Embryonic facial prominence (tissue), 1 donor: Measurements from ENCODE around the gene LGALS7B.
"Not testable (repeated sequence)": the region's sequence is repeated elsewhere in the genome, so short reads cannot be mapped to it uniquely, and the experiment has no call there.

ENCODE experiments used
- DNase-seq: peaks from one replicate; pipeline ENCODE4 v3.0.0-alpha.2; 2016; ENCODE audit errors: extremely low spot score

Gene LGALS7B

DNA sequence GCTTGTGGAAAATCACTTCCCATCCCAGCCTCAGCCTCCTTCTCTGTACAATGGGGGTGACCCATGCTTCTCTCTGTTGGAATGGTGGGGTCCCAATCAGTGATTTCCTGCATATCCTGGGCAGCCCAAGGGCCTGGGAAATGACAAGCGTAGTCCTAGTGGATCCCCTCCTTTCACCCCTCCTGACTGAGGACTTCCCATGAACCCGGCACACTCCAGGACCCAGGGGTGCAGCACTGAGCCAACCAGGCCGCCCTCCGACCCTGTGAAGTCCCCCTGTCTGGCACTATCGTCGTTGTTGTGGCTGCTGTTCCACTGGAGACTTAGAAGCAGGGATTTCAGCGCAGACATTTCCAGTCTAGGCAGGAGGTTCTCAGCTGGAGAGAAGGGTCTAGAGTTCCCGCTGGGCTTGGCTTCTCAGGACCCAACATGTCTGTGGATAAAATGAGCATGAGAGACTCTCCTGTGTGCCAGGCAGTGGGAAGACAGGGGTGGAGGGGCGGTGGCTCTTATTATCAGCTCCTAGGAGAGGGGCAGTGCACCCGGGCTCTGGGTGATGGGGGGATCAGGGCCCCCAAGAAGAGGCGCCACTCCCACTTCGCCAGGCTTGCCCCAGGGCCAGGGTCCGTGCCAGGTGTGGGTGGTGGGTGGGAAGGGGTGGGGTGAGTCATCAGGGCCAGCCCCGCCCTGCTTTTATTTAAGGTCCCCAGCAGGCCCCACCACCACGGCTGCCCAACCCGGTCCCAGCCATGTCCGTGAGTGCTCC, at the start of gene LGALS7B:
Gene LGALS7B (plus strand): TSS at position 723 of the 766 bp plus-strand sequence. CDS start 27 bp downstream, at position 750.
- DNase-seq, result no peak

DNA sequence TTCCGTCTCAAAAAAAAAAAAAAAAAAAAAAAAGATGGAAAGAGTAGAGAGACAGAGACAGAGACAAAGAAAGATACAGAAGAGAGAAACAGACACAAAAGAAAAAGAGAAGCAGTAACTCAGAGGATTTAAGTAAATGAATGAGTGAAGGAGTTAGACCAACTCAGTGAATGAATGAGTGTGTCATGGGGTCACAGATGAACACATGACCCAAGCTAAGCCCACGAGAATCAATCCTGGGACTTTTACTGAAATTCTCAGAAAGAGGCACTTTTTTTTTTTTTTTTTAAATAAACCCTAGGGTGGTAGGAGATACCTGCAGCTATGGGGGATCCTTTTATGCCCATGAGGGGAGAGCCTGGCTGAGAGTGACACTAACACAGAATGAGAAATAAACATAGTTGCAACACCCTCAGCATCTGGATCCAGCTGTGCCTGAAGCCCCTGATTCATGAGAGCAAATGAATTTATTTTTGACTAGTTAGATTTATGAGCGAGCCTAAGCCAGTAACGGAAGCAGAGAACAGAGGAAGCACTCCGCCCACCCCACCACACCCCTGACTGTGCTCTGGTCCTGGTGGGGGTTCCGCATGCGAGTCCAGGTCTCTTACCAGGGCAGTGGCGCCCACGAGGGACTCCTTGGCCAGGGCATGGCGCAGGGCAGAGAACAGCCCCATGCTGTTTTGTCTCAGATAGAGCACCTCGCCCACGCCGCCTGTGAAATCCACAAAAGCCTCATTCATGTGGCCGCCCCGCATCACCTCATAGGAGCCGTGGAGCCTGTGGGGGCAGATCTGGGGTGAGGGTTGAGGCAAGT, 49.4 kb upstream of the LGALS7B start:
- no peak for DNase-seq

DNA sequence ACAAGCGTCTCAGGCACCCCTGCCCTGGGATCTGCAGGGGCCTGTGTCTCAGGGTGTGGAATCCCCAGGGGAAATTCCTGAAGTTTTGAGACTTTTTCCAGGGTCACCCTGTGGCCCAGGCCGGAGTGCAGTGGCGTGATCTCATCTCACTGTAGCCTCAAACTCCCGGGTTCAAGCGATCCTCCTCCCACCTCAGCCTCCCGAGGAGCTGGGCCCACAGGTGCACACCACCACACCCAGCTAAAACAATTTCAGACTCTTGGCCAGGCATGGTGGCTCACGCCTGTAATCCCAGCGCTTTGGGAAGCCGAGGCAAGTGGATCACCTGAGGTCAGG, 48.8 kb upstream of the LGALS7B start:
- no peak for DNase-seq

DNA sequence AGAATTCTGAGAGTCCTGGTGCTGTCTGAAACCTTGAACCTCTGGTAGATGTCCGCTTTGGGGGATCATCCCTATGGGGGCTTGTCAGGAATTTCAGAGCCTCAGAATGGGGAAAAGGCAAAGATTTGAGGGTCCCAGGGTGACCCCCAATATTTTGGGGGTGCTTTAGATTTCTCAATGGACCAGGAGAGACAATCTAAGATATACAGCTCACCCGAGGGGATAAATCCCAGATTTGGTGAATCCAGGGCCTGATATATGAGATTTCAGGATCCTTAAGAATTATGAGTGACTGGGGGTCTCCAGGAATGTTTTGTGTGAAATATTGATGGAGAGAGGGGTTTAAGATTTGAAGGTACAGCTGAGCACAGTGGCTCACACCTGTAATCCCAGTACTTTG, 48.1 kb upstream of the LGALS7B start:
- DNase-seq, result no peak

DNA sequence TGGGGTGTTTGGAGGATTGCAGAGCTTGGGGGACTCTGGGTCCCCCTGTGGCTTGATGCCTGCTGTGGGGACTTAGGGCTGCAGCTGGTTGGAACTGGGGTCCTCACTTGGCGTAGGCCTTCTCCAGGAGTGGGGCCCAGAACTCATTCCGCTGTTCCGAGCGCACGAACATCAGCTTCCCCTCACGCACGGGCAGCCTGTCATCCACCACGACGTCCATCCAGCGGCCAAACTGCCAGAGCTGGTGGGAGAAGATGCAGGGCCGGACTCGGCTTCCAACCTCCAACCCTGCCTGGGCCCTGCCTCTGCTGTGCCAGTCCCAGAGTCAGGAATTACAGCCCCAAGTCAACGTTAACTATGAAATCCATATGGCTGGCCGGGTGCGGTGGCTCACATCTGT, 47.3 kb upstream of the LGALS7B start:
- no peak for DNase-seq

DNA sequence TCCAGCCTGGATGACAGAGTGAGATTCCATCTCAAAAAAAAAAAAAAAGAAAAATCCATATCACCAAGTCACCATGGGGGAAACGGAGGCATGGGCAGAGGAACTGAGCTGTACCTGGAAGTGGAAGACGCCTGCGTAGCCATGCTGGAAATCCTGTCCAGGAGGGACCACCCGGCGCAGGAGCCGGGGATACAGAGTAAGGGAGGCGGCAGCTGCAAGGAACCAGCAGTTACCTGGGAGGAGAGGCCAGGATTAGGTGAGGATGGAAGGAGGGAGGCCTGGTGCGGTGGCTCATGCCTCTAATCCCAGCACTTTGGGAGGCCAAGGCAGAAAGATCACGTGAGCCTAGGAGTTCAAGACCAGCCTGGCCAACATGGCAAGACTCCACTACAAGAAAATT, 46.7 kb upstream of the LGALS7B start:
- DNase-seq, result no peak

DNA sequence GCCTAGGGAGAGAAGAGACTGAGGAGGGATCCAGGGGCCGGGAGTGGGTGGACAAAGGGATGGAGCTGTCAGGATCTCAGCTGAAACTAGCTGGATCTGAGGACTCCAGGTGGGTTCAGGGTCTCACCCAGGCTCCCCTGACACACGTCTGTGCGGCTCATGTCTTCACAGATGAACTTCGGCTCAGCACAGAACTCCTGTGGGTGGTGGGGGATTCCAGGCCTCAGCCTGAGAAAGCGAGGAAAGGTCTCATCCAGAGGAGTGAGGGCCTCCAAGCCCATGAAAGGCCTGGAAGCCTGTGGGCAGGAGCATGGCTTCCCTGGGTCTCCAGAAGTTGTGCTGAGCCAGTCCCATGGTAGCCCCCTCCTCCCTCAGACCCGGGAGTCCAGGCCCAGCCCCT, 46.1 kb upstream of the LGALS7B start:
- DNase-seq, result no peak

DNA sequence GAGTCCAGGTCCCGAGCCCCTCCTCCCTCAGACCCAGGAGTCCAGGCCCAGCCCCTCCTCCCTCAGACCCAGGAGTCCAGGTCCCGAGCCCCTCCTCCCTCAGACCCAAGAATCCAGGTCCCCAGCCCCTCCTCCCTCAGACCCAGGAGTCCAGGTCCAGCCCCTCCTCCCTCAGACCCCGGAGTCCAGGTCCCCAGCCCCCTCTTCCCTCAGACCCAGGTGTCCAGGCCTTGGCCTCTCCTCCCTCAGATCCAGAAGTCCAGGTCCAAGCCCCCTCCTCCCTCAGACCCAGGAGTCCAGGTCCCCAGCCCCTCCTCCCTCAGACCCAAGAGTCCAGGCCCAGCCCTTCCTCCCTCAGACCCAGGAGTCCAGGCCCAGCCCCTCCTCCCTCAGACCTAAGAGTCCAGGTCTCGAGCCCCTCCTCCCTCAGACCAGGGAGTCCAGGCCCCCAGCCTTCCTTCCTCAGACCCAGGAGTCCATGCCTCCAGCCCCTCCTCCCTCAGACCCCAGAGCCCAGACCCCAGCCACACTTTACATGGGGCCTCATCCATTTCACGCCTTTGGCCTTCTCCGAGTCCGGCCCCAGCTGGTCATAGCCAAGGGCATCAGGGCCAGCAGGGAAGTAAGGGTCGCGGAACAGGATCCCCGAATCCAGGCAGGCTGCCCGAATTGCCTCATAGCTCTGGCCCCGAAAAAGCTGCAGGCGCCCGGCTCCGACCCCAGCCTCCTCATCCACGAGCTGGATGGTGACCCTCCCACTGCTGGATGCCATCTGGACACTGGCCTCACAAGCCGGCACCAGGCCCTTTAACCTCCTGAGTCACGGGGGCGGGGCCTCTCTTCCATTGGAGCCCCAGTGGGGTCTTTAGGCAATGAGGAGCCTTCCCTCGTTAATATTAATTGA, 45.4 kb upstream of the LGALS7B start:
- no peak for DNase-seq

DNA sequence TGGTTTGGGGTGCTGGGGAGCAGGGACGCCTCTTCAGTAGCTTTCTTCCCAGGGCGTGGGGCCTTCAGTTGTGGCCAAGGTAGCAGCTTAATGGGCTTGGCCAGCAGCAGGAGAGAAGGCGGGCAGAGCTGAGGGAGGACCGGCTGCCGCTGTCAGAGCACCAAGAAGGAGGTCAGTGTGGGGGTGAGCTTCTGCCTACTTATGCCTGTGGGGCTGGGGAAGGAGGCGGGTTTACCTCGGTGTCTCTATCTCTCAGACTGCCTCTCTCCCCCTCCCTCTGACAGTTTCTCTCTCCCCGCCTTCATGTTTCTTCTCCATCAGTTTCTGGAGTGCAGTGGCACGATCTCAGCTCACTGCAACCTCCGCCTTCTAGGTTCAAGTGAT, 44.7 kb upstream of the LGALS7B start, which contains the start of gene CAPN12:
Gene CAPN12 (minus strand): TSS at position 177 of the 384 bp plus-strand sequence. CDS start 309 bp downstream, outside the sequence.
- DNase-seq, result no peak

DNA sequence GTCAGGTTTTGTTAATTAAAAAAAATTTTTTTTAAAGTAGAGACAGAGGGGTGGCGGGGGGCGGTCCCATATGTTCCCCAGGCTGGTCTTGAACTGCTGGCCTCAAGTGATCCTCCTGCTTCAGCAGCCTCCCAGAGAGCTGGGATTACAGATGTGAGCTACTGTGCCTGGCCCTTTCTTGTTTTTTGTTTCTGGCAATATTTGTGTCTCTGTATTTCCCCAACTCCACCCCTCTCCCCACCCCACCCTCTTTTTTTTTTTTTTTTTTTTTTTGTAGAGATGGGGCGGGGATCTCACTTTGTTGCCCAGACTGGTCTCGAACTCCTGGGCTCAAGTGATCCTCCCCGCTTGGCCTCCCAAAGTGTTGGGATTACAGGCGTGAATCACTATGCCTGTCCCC, 44.1 kb upstream of the LGALS7B start:
- no peak for DNase-seq

DNA sequence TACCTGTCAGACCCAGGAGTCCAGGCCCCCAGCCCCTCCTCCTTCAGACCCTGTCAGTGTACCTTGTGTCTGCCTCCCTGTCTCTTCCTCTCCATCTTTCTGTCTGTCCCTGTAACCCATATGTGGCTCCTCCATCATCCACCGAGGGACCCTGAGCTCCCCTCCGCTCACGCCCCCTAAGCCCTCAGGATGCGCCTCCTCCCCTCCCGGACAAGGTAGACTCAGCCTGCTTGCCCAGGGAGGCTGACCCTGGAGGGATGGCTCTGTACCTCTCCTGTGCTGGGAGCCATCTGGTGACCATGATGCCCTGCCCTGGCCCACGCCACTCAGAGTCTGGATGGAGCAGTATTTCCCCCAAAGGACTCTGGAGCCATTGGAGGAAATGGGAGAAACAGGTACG, 43.7 kb upstream of the LGALS7B start:
- no peak for DNase-seq

DNA sequence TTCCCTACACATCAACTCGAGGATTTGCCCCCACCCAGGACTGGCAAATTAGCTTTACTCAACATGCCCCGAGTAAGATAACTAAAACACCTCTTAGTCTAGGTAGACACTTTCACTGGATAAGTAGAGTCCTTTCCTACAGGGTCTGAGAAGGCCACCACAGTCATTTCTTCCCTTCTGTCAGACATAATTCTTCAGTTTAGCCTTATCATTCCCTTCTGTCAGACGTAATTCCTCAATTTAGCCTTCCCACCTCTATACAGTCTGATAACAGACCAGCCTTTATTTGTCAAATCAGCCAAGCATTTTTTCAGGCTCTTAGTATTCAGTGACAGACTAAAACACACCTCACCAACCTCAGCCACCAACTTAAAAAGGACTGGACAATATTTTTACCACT, 35.2 kb upstream of the LGALS7B start:
- not testable (repeated sequence) for DNase-seq

DNA sequence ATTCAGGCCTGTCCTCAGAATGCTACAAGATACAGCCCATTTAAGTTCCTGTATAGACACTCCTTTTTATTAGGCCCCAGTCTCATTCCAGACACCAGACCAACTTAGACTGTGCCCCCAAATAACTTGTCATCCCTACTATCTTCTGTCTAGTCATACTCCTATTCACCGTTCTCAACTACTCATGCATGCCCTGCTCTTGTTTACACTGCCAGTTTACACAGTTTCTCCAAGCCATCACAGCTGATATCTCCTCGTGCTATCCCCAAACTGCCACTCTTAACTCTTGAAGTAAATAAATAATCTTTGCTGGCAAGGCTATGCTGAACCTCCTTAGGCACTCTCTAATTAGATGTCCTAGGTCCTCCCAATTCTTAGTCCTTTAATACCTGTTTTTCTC, 34.8 kb upstream of the LGALS7B start:
- DNase-seq, result not testable (repeated sequence)

DNA sequence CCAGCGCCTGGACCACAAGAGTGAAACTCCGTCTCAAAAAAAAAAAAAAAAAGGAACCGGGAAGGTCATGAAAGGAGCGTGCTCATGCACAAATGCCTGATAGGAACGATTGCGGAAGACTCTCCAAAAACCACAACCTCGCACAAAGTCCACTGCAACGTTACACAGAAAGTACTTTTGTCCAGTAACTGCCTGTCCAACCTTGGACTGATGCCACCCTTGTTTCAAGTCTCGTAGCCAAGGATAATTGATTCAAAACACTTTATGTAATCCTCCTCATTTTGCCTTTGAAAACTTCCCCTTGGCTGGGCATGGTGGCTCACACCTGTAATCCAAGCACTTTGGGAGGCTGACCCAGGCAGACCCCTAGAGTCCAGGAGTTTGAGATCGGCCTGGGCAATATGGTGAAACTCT, 29.4 kb upstream of the LGALS7B start:
- DNase-seq, result no peak

DNA sequence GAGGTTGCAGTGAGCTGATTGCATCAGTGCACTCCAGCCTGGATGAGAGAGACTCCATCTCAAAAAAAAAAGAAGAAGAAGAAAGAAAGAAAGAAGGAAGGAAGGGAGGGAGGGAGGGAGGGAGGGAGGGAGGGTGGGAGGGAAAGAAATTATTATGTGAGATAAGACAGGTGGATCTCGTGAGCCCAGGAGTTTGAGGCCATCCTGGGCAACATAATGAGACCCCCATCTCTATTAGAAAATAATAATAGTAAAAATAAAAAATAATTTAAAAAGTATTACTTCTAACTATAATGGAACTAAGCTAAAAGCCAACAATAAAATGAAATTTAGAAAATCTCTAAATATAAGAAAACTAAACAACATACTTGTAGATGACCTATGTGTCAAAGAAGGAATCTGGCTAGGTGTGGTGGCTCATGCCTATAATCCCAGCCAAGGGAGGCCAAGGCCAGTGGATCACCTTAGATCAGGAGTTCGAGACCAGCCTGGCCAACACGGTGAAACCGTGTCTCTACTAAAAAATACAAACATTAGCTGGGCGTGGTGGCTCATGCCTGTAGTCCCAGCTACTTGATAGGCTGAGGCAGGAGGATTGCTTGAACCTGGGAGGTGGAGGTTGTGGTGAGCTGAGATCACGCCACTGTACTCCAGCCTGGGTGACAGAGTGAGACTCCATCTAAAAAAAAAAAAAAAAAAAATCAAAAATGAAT, 28.0 kb upstream of the LGALS7B start:
- not testable (repeated sequence) for DNase-seq

DNA sequence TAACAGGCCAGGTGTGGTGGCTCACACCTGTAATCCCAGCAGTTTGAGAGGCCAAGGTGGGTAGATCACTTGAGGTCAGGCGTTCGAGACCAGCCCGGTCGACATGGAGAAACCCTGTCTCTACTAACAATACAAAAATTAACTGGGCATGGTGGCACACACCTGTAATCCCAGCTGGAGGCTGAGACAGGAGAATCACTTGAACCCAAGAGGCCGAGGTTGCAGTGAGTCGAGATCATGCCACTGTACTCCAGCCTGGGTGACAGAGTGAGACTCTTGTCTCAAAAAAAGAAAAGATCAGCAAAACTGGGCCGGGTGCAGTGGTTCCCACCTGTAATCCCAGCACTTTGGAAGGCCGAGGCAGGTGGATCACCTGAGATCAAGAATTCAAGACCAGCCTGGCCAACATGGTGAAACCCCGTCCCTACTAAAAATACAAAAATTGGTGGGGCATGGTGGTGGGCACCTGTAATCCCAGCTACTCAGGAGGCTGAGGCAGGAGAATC, 27.1 kb upstream of the LGALS7B start:
- DNase-seq, result not testable (repeated sequence)

DNA sequence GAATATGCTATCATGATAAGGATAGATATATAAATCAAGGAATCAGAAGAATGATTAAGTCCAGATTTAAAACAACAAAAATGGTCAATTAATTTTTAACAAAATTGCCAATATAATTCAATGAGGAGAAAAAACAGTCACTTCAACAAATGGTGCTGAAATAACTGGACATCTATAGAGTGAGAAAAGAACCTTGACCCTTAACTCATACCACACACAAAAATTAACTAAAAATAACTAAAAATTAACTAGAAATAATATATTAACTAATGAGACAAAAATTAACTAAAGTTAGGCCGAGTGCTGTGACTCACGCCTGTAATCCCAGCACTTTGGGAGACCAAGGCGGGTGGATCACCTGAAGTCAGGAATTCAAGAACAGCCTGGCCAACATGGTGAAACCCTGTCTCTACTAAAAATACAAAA, 25.2 kb upstream of the LGALS7B start:
- no peak for DNase-seq

DNA sequence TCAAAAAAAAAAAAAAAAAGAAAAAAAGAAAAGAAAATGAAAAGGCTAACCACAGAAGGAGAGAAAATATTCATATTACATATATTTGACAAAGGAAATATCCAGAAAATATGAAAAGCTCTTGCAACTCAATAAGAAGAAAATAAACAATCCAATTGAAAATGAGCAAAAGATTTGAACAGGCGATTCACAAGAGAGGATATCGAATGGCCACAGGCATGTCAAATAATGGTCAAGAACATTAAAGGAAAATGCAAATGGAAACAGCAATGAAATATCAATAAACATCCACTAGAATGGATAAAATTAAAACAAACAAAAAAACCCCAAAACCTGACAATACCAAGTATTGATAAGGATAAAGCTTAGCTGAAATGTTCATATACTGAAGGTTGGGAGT, 23.8 kb upstream of the LGALS7B start:
- no peak for DNase-seq

DNA sequence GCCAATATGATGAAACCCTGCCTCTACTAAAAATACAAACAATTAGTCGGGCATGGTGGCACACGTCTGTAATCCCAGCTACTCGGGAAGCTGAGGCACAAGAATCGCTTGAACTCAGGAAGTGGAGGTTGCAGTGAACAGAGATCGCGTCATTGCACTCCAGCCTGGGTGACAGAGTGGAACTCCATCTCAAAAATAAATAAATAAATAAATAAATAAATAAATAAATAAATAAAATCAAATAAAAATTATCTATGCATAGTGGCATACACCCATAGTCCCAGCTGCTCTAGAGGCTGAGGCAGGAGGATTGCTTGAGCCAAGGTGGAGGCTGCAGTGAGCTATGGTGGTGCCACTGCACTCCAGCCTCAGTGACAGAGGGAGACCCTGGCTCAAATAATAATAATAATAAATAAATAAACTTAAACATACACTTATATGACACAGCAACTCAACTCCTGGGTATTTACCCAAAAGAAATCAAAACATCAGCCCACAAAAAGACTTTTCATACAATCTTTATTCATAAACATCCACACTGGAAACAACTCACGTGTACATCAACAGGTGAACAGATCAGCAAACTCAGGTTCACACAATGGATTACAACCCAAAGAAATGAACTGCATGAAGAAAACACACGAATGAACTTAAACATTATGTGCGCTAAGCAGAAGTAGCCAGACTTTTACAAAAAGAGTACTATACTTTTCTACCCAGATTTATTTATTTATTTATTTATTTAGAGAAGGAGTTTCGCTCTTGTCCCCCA, 22.5 kb upstream of the LGALS7B start:
- no peak for DNase-seq

DNA sequence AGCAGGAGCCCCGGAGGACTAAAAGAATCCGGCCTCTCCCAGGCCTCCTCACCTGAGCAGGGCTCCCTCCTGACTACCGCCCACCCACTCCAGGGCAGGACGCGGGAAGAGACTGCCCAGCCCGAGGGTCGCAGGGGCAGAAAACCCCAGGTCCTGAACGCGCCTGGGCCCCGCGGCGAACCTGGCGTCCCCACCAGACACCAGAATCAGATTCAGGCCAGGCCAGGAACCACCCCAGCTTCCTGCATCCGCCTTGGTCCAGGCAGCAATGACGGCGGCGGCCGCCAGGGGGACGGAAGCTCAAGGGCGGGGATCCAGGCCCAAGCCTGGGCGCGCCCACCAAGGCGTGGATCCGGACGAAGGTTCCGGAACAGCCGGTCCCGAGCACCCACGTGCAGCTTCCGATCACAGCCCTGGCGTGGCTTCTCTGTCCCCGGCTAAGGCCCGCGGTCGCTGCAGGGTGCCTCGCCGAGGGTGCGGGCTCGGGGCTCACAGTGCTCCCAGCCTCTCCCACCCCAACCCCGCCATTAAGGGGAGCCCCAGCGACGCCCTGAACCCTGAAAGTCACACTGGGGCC, 19.3 kb upstream of the LGALS7B start:
- DNase-seq, result peak; percentile 50
